Type B pancreatic cell (in vitro differentiated cells): ENCODE data around the gene ZFP92. TPM values are rescaled to one million over a fixed set of nuclear protein-coding genes. Genes with fewer than 3 reads are reported as not detected.

Experiments
- DNase-seq: peaks from one replicate; pipeline ENCODE4 v3.0.0; 2021; ENCODE audit warnings: mixed read lengths; ENCODE audit not compliant: unreplicated experiment; ENCODE audit errors: extremely low spot score
- H3K27ac Mint-ChIP-seq: 2 replicates; pipeline ENCODE4 v1.8.0; 2021; ENCODE audit warnings: mild to moderate bottlenecking, mixed read lengths
- H3K27me3 Mint-ChIP-seq: 2 replicates; pipeline ENCODE4 v1.8.0; 2021; ENCODE audit warnings: mixed read lengths
- H3K36me3 Mint-ChIP-seq: 2 replicates; pipeline ENCODE4 v1.8.0; 2021; ENCODE audit warnings: mixed read lengths
- H3K4me1 Mint-ChIP-seq: one replicate; pipeline ENCODE4 v1.8.0; 2021; ENCODE audit warnings: mixed read lengths; ENCODE audit not compliant: unreplicated experiment
- H3K4me3 Mint-ChIP-seq: 2 replicates; pipeline ENCODE4 v1.8.0; 2021; ENCODE audit warnings: mild to moderate bottlenecking, mixed read lengths
- H3K9me3 Mint-ChIP-seq: 2 replicates; pipeline ENCODE4 v1.8.0; 2021; ENCODE audit warnings: mixed read lengths
- CTCF ChIP-seq: fragments of 200-600 bp; sonication (generic); conservative IDR thresholded peaks from 2 replicates; pipeline ENCODE4 v1.5.0; 2021; ENCODE audit warnings: antibody characterized with exemption, mild to moderate bottlenecking
- total RNA-seq: library from RNA; stranded (reverse); gene quantifications from 2 replicates; pipeline ENCODE4 v1.2.1, GENCODE V29; 2021; ENCODE audit warnings: low replicate concordance

Gene ZFP92
- total RNA-seq, 1 donor from 2014 or later, result 0.41 TPM

- Mint-ChIP-seq H3K4me3 (no peak overlapping the region), H3K36me3 (no peaks in the 10 kb centered on the region), H3K27me3 (peaks cover 5% of the 10 kb centered on the region), H3K4me1 (no peaks in the 10 kb centered on the region), H3K27ac (no peak overlapping the region), H3K9me3 (no peaks in the 10 kb centered on the region)
- TF ChIP-seq CTCF, result no peak
- no peak for DNase-seq
Observed at GRCh38 chrX:153417637-153418036, 6.4 kb downstream of the ZFP92 start.

- H3K9me3 Mint-ChIP-seq, result no peaks in the 10 kb centered on the region
- H3K36me3 Mint-ChIP-seq, result no peaks in the 10 kb centered on the region
- H3K27me3 Mint-ChIP-seq, result no peaks in the 10 kb centered on the region
- no peaks in the 10 kb centered on the region for H3K4me1 Mint-ChIP-seq
- TF ChIP-seq CTCF, result no peak
- no peak overlapping the region for H3K27ac Mint-ChIP-seq
- H3K4me3 Mint-ChIP-seq, result no peak overlapping the region
- DNase-seq, result no peak
Observed at GRCh38 chrX:153420851-153421599, 9.8 kb downstream of the ZFP92 start.

GRCh38 chrX:153421856-153422255 lies 10.6 kb downstream of the ZFP92 start:
- H3K36me3 Mint-ChIP-seq, result no peaks in the 10 kb centered on the region
- no peak for TF ChIP-seq CTCF
- H3K9me3 Mint-ChIP-seq, result no peaks in the 10 kb centered on the region
- no peak for DNase-seq
- H3K27me3 Mint-ChIP-seq, result no peaks in the 10 kb centered on the region
- H3K4me1 Mint-ChIP-seq, result no peaks in the 10 kb centered on the region
- H3K4me3 Mint-ChIP-seq, result no peak overlapping the region
- H3K27ac Mint-ChIP-seq, result no peak overlapping the region

- DNase-seq, result no peak
- no peak for TF ChIP-seq CTCF
- Mint-ChIP-seq H3K4me1 (no peaks in the 10 kb centered on the region), H3K4me3 (no peak overlapping the region), H3K36me3 (no peaks in the 10 kb centered on the region), H3K27ac (no peak overlapping the region), H3K9me3 (no peaks in the 10 kb centered on the region), H3K27me3 (peaks cover 2% of the 10 kb centered on the region)
Observed at GRCh38 chrX:153423652-153424051, 12.4 kb downstream of the ZFP92 start.

GRCh38 chrX:153426204-153426603 lies 14.9 kb downstream of the ZFP92 start:
- TF ChIP-seq CTCF, result no peak
- H3K4me3 Mint-ChIP-seq, result no peak overlapping the region
- no peak overlapping the region for H3K27ac Mint-ChIP-seq
- no peaks in the 10 kb centered on the region for H3K36me3 Mint-ChIP-seq
- no peaks in the 10 kb centered on the region for H3K9me3 Mint-ChIP-seq
- peaks cover 3% of the 10 kb centered on the region for H3K27me3 Mint-ChIP-seq
- DNase-seq, result no peak
- H3K4me1 Mint-ChIP-seq, result no peaks in the 10 kb centered on the region
